H1 (cell line): ENCODE data around the gene LRP1-AS. TPM values are rescaled to one million over a fixed set of nuclear protein-coding genes. Genes with fewer than 3 reads are reported as not detected.

ENCODE experiments used
- ASH2L ChIP-seq: fragments of 200-600, 300-600 bp; sonication (generic); IDR thresholded peaks from one replicate; pipeline ENCODE4 v1.7.1; 2017; ENCODE audit warnings: low read length
- CEBPB ChIP-seq: IDR thresholded peaks from 2 replicates; pipeline ENCODE4 v1.6.1; 2012; ENCODE audit warnings: low read depth, low read length
- PHF8 ChIP-seq: fragments of 200-600 bp; sonication (generic); conservative IDR thresholded peaks from 2 replicates; pipeline ENCODE4 v1.7.1; 2012; ENCODE audit warnings: low read depth, mild to moderate bottlenecking, inconsistent platforms, low read length, moderate library complexity
- SP1 ChIP-seq: IDR thresholded peaks from 2 replicates; pipeline ENCODE4 v1.6.1; 2011; ENCODE audit warnings: low read depth, low read length
- TEAD4 ChIP-seq: IDR thresholded peaks from 2 replicates; pipeline ENCODE4 v1.6.1; 2012; ENCODE audit warnings: low read depth, low read length, inconsistent platforms, mixed read lengths
- polyA plus RNA-seq, 7 experiments: library from polyadenylated mRNA; depleted of rRNA in 3 of 7; stranded (reverse) in 5 of 7; unstranded in 2 of 7; fragments of >200 nt in 5 of 7; fragments of 200-250 nt in 2 of 7; gene quantifications; 1 replicate in 5 of 7; 2 replicates in 1 of 7; 4 replicates in 1 of 7; pipeline versions ENCODE4 v1.2.1 to v1.2.3, GENCODE V29; 2011 to 2013; ENCODE audit warnings: missing spikeins in 2 of 7, mixed read lengths in 2 of 7
- total RNA-seq: library from RNA; stranded (reverse); fragmentation: NEBNext Ultra II Directional; extraction: Animal tissue kit (Norgen Biotek cat#: 25700); gene quantifications from 2 replicates; pipeline ENCODE4 v1.2.1, GENCODE V29; 2021

The LRP1-AS gene
- total and polyA plus RNA-seq, 2 of the 8 experiments (the other 6 are each of a cell fraction or from before 2014, with no cell fraction given) = not detected

DNA sequence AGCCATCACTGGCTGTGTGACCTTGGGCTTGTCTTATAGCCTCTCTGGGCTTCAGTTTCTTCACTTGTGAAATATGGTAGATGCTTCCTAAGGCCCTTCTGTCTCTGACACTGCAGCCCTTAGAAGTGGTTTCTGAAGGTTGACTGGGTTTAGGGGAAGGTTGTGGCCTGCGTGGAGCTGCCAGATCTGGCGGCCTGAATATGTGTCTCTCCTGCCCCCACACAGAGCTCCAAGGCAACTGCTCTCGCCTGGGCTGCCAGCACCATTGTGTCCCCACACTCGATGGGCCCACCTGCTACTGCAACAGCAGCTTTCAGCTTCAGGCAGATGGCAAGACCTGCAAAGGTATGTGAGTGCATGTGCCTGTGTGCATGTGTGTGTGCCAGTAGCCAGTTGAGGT is 4.0 kb downstream of the LRP1-AS start (continued):
- no peak for TF ChIP-seq SP1
- no peak for TF ChIP-seq PHF8
- no peak for TF ChIP-seq CEBPB
- no peak for TF ChIP-seq TEAD4
- TF ChIP-seq ASH2L = no peak
- TF ChIP-seq, all 59 proteins: peak for 0
